ENCODE measurements around the gene ASPN. TPM values are rescaled to one million over a fixed set of nuclear protein-coding genes. Genes with fewer than 3 reads are reported as not detected.
A peak's percentile ranks its signal among the peaks of the same experiment; 100 is the strongest.

Gene ASPN
- total and polyA plus RNA-seq, 2 of the 13 experiments (the other 11 are each of a cell fraction or from before 2014, with no cell fraction given): not detected

- no peaks in the 10 kb centered on the region for H3K36me3 ChIP-seq (replicated peaks in 1 of 2; ENCODE audit: control insufficient read depth in 1 of 2, insufficient read depth in 2 of 2, low read length in 2 of 2)
- 74% methylated on average over 3 of the region's 3 CpGs for WGBS (ENCODE audit: low lambda C conversion rate)
- no peak overlapping the region for H3K27ac ChIP-seq (ENCODE audit: extremely low read length, insufficient read depth, low read length)
- H3K79me2 ChIP-seq (ENCODE audit: insufficient read depth, low read length): no peaks in the 10 kb centered on the region
- H3K9ac ChIP-seq (ENCODE audit: insufficient read depth, low read depth, low read length): no peak overlapping the region
- BruUV-seq (replicated peaks): no TSS peak
- H3K4me3 ChIP-seq (replicated peaks in 1 of 3; ENCODE audit: insufficient read depth in 1 of 3, low read depth in 2 of 3, low read length in 3 of 3): no peak overlapping the region
- no peak overlapping the region for H3K4me2 ChIP-seq (ENCODE audit: low read depth, low read length)
- ATAC-seq: no peak
- DNase-seq (ENCODE audit: low spot score): no peak
- POLR2A ChIA-PET: no interaction called here
- no peaks in the 10 kb centered on the region for H4K20me1 ChIP-seq (ENCODE audit: insufficient read depth, low read length)
- no peak for FAIRE-seq
- no peaks in the 10 kb centered on the region for H3K4me1 ChIP-seq (ENCODE audit: insufficient read depth, low read length)
- H3K27me3 ChIP-seq (ENCODE audit: control insufficient read depth in 1 of 2, insufficient read depth in 2 of 2, low read length in 2 of 2): no peaks in the 10 kb centered on the region
- intact Hi-C loops (cut with micrococcal nuclease; ENCODE audit: unreplicated experiment): no loop called here
- in situ Hi-C loops (cut with HindIII; ENCODE audit: extremely low pct_ligation_motif_present, low pct_unique_long_range_greater_than_20kb): no loop called here
- no peaks in the 10 kb centered on the region for H3K9me3 ChIP-seq (ENCODE audit: low read length)
- CTCF ChIA-PET (ENCODE audit: low intra/inter-chr PET ratio, low total read pairs): no interaction called here
- TF ChIP-seq, protein P1, sequence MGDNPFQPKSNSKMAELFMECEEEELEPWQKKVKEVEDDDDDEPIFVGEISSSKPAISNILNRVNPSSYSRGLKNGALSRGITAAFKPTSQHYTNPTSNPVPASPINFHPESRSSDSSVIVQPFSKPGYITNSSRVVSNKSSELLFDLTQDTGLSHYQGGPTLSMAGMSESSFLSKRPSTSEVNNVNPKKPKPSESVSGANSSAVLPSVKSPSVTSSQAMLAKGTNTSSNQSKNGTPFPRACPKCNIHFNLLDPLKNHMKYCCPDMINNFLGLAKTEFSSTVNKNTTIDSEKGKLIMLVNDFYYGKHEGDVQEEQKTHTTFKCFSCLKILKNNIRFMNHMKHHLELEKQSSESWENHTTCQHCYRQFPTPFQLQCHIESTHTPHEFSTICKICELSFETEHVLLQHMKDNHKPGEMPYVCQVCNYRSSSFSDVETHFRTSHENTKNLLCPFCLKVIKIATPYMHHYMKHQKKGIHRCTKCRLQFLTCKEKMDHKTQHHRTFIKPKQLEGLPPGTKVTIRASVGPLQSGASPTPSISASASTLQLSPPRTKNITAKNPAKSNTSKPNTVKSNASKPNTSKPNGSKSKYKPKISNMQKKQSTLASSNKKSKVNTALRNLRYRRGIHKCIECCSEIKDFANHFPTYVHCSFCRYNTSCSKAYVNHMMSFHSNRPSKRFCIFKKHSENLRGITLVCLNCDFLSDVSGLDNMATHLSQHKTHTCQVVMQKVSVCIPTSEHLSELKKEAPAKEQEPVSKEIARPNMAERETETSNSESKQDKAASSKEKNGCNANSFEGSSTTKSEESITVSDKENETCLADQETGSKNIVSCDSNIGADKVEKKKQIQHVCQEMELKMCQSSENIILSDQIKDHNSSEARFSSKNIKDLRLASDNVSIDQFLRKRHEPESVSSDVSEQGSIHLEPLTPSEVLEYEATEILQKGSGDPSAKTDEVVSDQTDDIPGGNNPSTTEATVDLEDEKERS (CRISPR knock-in tag; IDR thresholded peaks at IDR 0.05): no peak
- TF ChIP-seq CREB1 (IDR thresholded peaks at IDR 0.05): peak; percentile 85
- TF ChIP-seq CREB1 (CRISPR knock-in tag; IDR thresholded peaks at IDR 0.05): no peak
- no peak overlapping the region for H2AFZ ChIP-seq (ENCODE audit: low read length)
These were observed 7.7 kb downstream of the ASPN start for GRCh38 chr9:92474587-92474986.

DNA sequence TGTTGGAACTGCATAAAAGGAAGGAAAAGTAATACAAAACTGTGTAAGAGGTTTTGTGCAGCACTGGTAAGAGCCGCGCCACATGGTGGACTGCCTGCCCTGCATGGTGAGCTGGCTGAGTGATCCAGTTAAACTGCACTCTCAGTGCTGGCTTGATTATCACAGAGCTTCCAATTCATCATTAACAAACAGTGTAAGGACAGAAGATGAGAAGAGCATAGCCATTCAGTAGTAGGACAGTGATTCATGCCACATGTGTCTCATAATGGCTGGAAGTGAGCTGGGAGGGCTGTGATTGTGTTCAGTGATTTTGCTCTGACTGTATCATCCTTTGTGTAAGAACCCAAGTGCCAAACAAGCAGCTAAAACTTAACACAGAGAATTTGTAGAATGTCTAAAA is 14.1 kb downstream of the ASPN start:
- Histone ChIP-seq H2AFZ (ENCODE audit: low read length) (no peak overlapping the region), H3K9ac (ENCODE audit: insufficient read depth, low read depth, low read length) (no peak overlapping the region), H3K36me3 (replicated peaks in 1 of 2; ENCODE audit: control insufficient read depth in 1 of 2, insufficient read depth in 2 of 2, low read length in 2 of 2) (no peaks in the 10 kb centered on the region), H3K4me1 (ENCODE audit: insufficient read depth, low read length) (no peaks in the 10 kb centered on the region), H3K27ac (ENCODE audit: extremely low read length, insufficient read depth, low read length) (no peak overlapping the region), H3K79me2 (ENCODE audit: insufficient read depth, low read length) (no peaks in the 10 kb centered on the region), H3K4me2 (ENCODE audit: low read depth, low read length) (no peak overlapping the region), H3K27me3 (ENCODE audit: control insufficient read depth in 1 of 2, insufficient read depth in 2 of 2, low read length in 2 of 2) (no peaks in the 10 kb centered on the region), H3K4me3 (replicated peaks in 1 of 3; ENCODE audit: insufficient read depth in 1 of 3, low read depth in 2 of 3, low read length in 3 of 3) (no peak overlapping the region), H3K9me3 (ENCODE audit: low read length) (no peaks in the 10 kb centered on the region), H4K20me1 (ENCODE audit: insufficient read depth, low read length) (no peaks in the 10 kb centered on the region)
- ATAC-seq: no peak
- no TSS peak for BruUV-seq (replicated peaks)
- 100% methylated on average over 2 of the region's 2 CpGs for WGBS (ENCODE audit: low lambda C conversion rate)
- in situ Hi-C loops (cut with HindIII; ENCODE audit: extremely low pct_ligation_motif_present, low pct_unique_long_range_greater_than_20kb) (no loop called here), intact Hi-C loops (cut with micrococcal nuclease; ENCODE audit: unreplicated experiment) (no loop called here)
- FAIRE-seq: no peak
- no peak for DNase-seq (ENCODE audit: low spot score)
- ChIA-PET POLR2A (no interaction called here), CTCF (ENCODE audit: low intra/inter-chr PET ratio, low total read pairs) (no interaction called here)
- TF ChIP-seq KLF11 (CRISPR knock-in tag; IDR thresholded peaks at IDR 0.05) (no peak), ZNF225 (CRISPR knock-in tag; IDR thresholded peaks at IDR 0.05) (no peak), PPARG (CRISPR knock-in tag; conservative IDR thresholded peaks at IDR 0.05) (no peak), ZSCAN5A (CRISPR knock-in tag; IDR thresholded peaks at IDR 0.05; ENCODE audit: borderline replicate concordance) (no peak), BCL3 (CRISPR knock-in tag; IDR thresholded peaks at IDR 0.05) (no peak)

Data from HepG2 (cell line).